Adrenal gland (tissue), 5 donors: ENCODE measurements around the gene ODAD2.

Experiments
- POLR2A ChIP-seq, 2 donors: fragments of 450-650 bp; IDR thresholded peaks; one replicate each; pipeline ENCODE4 v1.6.1; 2017; ENCODE audit warnings: antibody characterized with exemption in 2 of 2, mild to moderate bottlenecking in 2 of 2, moderate library complexity in 1 of 2
- TF ChIP-seq, protein P1 (sequence below), 6 experiments: fragments of 450-650 bp in 4 of 6; fragments of 200-600 bp in 2 of 6; sonication (generic) in 1 of 6; IDR thresholded peaks; 1 replicate in 5 of 6; 2 replicates in 1 of 6; pipeline versions ENCODE4 v1.5.1 to v1.8.0; 2016 to 2021; ENCODE audit warnings: antibody characterized with exemption in 6 of 6, mild to moderate bottlenecking in 2 of 6, moderate library complexity in 1 of 6
- donor health status: DM: no; HTN: no; CAD: no.

DNA sequence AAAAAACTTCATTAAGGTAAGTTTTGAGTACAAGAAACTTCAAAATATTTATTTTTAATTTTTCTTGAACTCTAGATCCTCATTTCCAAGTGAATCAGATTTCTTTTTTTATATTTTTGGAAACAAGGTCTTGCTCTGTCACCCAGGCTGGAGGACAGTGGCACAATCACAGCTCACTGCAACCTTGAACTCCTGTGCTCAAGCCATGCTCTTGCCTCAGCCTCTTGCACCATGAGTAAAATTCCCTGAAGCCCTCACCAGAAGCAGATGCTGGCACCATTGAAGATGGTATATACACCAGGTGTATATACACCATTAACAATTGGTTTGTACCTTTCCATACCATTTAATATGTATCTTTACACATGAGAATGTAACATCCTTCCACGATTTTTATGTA is 45.1 kb upstream of the ODAD2 start:
- TF ChIP-seq, protein P1, sequence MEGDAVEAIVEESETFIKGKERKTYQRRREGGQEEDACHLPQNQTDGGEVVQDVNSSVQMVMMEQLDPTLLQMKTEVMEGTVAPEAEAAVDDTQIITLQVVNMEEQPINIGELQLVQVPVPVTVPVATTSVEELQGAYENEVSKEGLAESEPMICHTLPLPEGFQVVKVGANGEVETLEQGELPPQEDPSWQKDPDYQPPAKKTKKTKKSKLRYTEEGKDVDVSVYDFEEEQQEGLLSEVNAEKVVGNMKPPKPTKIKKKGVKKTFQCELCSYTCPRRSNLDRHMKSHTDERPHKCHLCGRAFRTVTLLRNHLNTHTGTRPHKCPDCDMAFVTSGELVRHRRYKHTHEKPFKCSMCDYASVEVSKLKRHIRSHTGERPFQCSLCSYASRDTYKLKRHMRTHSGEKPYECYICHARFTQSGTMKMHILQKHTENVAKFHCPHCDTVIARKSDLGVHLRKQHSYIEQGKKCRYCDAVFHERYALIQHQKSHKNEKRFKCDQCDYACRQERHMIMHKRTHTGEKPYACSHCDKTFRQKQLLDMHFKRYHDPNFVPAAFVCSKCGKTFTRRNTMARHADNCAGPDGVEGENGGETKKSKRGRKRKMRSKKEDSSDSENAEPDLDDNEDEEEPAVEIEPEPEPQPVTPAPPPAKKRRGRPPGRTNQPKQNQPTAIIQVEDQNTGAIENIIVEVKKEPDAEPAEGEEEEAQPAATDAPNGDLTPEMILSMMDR (IDR thresholded peaks at IDR 0.05) = no peak
- TF ChIP-seq POLR2A (IDR thresholded peaks at IDR 0.05) = no peak
